KG1 (cell line): Measurements from ENCODE around the gene RNF144B.

Source experiments
- DNase-seq: peaks from one replicate; lab custom pipeline; 2025; lab: John Stamatoyannopoulos, UW

Gene RNF144B

DNA sequence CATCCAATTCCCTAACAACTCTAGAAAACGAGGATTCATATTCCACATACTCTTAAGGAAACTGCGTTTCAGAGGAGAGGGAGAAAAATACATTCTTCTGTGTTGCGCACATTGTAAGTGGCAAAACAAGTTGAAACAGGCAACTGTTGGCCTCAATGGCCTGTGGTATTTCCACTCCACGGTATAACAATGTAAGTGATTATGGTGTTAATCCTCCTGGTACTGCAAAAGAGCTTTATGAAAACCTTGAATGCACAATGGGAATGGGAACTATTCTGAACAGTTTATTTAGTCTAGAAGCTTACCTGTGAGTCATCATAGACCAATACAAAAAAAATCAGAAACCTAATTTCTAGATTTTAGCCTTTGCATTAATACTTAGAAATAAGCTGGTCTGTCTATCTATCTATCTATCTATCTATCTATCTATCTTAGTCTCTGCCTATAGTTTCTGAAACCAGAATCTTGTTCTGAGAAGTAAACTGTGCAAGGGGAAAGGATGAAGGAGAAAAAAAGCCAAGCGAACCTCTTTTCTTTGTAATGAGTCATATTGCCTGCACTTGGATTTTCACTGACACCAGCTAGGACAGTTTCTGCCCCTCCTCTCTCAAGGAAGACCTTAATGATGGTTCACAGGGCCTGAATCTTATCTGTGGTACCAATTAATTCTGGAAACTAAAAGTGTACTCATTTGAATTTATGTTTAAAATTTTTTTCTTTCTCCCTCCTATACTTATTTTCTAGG, 101.5 kb downstream of the RNF144B start:
- DNase-seq = no peak

- no peak for DNase-seq
Observed at GRCh38 chr6:18489335-18489734, 102.2 kb downstream of the RNF144B start.

DNA sequence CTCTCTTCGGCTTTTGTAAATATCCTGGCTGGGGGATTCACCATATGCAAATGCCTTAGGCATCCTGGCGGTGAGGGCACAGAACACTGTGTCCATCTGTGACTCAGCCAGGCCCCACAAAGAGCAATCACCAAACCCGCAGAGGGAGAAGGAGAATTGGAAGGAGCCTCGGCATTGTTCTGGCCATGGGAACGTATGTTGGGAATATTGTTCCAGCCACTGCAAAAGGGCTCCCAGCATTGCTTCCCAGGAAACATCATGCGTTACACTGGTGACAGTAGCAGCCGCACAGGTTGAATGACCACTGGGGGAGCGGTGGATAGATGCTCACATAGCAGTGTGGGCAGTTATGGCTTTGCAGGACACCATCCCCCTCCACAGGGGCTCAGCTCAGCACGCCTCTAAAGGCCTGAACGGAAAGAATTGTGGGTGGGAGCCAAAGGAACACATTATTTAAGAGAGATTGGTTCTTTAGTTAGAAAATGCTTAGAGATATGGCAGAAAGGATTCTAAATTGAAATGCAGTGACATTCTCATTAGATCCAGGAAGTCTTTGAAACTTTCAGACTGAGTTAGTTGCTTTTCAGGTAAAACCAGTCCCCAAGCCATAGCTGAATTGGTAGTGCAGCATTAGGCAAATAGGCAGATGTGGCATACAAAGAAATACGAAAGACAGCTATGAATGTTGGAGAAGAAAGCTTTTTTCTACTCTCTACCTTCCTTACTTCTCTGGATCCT, 104.3 kb downstream of the RNF144B start:
- no peak for DNase-seq

GRCh38 chr6:18492972-18493371, 105.8 kb downstream of the RNF144B start:
- DNase-seq = no peak

DNA sequence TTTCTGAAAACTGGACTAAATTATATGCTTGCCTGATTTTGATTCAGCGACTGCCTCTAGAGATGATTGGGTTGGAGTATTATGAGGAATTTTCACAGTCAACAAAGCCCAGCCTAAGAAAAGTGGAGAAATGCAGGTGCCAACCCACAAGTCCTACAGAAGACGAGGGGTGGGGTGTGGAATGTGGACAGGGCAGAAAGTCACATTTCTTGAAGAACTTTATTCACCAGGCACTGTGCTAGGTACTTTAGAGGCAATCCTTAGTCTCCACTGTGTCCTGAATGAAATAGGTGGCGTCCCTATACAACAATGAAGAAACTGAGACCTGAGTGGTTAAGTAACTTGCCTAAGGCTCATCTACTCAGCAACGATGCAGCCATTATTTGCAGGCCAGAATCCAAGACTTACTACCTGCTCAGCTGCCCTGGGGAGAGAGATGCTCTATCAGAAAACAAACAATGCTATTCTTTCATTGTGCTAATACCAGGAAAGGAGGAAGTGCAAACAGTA, 106.3 kb downstream of the RNF144B start:
- no peak for DNase-seq

DNA sequence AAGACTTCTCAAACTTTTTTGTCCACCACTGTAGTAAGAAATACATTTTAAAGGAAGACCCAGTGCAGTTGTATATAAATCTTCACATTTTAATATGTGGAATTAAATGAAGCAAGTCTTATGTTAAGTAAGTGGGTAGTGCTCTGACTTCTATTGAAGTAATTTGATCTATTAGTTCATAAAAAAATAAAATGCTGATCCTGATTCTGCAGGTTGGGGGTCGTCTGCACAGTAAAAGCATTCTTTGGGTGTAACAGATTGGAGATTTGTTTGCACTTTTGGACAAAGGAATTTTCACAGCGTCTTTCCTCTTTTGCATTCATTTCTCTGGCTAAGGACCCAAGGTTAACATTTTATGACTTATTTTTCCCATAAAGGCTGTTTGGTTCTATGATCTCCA, 106.8 kb downstream of the RNF144B start:
- no peak for DNase-seq

DNA sequence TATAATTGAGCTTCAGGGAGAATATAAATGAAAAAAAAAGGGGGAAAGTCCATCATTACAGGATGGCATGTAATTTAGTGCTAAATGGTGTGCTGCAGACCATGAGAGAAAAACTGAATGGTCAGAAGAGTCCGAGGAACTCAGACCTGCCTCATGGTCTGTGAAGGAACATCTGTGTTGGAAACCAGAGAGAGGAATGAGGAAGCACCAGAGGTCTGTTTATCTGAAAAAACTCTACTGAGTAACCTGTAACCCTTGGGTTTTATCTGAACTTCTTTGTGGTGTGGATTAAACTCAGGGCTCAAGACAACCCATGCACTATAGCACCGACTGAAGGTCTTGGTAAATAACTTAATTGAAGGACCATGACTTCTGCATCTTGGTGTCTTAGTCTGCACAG, 108.1 kb downstream of the RNF144B start:
- DNase-seq = no peak

- DNase-seq = no peak
Observed at GRCh38 chr6:18496462-18496861, 109.3 kb downstream of the RNF144B start.

GRCh38 chr6:18497006-18497405, 109.9 kb downstream of the RNF144B start:
- no peak for DNase-seq

DNA sequence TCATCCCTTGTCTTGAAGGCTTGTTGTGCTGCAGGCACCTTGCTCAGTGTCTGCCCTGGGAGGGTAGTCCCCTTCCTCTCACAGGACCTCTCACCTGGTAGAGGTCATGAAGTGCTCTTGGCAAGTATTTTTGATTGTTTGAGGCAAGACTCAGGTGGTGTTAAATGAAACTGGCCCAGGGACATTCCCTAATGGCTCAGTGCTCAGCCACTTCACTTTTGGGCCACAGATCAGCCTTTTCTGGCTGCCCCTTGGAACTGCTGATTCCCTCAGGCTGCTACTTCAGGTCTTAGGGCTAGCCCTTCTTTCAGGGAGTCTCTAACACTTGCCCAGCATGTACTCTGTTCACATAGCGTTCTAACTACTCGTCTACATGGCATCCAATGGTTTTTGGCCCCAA, 111.3 kb downstream of the RNF144B start:
- no peak for DNase-seq

- no peak for DNase-seq
Observed at GRCh38 chr6:18500921-18501662, 113.9 kb downstream of the RNF144B start.

DNA sequence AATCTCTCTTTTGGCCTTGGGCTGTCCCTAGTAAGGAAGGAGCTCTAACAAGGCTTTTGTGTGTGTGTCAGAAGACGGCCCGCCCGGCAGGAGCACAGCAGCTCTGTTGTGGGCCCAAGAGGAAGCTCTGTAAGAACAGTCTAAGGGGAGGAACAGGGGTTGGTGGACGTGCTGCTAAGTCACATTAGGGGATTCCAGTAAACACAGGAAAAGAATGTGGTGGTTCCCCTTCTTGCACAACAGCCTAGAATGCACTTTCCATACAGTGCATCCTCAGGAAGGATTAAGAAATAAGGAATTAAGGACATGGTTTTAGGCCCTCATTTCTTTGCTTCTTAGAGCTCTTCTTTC, 114.5 kb downstream of the RNF144B start:
- DNase-seq = no peak

DNA sequence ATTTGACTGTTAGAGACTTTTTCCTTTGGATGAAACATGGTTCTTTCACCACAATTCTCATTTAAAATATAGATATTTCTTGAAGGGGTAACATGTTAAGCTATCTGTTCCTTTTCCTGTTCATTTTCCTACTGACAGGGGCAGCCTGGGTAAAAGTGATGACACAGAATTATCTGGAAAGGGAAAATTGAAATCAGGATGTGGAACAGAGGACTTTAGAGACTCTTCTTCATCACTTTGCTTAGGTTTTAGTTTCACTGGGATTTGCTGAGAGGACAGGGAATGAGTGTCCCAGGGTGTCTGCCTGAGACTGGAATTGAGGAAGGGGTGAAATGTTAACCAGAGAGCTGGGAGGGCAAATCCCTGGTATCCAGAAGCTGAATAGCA, 116.0 kb downstream of the RNF144B start:
- no peak for DNase-seq

DNA sequence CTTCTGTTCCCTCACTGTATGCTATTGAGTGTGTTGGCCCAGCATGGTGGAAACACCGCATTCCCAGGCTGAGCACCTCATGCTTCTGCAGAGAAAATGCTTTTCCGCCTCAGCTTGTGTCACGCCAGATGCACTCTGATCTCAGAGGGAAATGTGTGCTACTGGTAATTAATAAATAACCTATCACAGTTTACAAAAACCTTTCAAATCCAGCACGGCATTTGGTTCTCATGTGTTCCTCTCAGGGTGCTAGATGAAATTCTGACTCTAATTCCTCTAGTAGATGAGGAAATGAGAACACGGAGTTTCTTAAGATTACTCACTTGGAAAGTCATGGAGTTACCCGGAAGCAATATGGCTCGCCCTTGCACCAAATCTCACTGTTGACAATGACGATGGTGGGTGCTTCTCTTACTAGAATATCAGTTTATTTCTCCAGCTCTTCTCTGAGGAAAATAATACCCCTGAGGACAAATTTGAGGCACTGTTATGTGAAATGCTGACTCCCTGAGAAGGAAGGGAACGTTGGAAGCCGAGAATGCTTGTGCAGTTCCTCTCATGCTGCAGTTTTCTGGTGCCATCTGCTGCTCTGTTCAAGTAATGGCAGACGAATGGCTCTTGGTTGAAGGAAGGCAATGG, 116.6 kb downstream of the RNF144B start:
- no peak for DNase-seq

DNA sequence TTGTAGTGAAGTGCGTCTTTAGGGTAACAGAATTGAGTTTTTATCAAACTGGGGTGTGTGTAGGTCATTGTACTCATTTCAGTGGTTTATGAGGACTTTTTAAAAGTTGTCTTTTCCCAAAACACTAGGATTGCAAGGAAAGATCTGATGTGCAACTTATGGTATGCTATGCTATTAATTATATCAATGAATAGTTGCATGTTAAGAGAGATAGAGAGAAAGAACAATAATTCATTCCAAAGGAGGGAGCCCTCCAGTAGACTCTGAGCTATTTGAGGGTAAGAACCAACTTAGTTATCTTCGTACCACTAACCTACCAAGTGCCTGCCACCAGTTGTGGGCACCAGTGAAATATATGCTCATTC, 117.1 kb downstream of the RNF144B start:
- DNase-seq = no peak

DNA sequence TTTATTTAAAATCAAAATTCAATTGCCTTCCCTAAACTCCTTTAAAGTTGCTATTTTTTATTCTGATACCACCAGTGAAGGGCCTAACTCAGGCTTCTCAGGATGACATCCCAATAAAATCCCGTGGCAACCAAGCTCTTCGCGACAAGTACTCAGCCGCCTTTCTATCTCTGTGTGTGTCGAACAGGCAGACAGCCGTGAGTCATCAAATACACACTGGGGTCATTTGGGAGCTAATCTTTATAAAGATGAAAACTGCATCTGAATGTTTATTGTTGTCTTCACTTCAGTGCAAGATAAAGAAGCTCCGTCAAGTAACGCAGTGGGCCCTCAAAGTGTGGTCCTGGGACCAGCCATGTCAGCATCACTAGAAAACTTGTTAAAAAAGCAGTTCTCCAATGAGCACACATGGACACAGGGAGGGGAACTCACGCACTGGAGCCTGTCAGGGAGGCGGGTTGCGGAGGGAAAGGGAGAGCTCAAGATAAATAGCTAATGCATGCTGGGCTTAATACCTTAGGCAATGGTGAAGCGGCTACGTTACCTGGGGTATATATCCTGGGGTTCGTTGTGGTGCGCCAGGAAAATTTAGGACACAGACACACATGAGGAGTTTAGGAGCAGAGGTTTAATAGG, 119.3 kb downstream of the RNF144B start:
- no peak for DNase-seq

- no peak for DNase-seq
Observed at GRCh38 chr6:18507018-18507415, 119.9 kb downstream of the RNF144B start.

DNA sequence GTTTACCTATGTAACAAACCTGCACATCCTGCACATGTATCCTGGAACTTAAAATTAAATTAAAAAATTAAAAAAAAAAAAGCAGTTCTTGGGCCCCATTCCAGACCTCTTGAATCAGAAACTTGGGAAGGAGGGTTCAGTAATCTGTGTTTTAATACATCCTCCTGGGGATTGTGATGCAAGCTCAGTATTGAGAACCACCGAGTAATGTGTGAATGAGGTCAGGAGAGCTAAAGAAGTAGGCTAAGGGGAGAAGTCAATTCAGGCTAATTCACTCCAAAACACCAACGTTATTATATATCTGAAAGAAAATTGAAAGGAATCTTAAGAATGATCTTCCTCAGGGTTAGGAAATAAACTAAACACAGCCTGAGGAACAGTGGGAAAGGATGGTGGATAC, 120.4 kb downstream of the RNF144B start:
- DNase-seq = no peak

DNA sequence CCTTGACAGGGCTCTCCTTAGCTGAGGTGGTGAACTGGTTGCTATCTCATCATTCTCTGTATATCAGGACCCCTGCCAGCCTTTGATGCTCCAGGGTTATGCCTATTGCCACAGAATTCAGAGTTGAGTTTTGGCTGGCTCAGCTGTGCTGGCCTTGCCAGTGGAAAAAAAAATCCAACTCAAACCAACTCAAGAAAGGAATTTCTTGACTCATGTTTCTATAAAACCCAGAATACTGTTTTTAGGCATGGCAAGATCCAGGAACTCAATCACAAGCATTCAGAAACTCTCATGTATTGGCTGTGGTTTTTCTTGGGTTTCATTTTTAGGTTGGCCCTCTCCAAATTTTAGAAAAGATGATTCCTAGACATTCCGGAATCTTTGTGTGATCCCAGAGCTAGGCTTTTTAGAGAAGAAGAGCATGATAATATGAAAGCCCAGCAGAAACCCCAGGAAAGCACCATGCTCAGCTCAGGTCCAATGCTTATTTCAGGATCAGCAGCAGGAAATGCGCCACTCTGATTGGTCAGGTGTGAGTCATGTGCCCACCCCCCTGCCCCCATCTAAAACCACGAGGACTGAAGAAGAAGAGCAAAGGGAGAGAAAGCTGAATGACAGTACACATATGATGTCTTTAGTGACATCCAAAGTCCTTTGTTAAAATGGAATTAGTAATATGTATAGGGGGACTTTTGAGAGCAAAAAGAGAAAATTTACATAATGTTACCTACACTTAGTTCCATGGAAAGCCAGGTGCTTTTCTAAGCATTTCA, 122.9 kb downstream of the RNF144B start:
- no peak for DNase-seq

- DNase-seq = no peak
Observed at GRCh38 chr6:18510644-18511033, 123.5 kb downstream of the RNF144B start.

DNA sequence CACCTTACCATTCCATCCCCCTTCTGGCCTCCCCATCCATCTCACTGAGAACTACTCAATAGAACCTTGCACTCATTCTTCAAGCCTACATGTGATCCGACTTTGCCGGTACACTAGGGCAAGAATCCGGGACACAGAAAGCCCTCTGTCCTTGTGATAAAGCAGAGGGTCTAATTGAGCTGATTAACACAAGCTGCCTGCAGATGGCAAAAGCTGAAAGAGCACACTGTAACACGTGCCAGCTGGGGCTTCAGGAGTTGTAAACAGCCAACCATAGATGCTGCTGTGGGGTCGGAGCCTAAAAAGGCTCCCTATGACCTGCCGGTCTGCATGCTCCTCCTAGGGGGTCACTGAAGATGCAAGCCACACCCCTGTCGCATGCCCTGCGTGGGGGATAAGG, 124.1 kb downstream of the RNF144B start:
- DNase-seq = no peak
